ENCODE results near the gene STARD3NL. TPM values are rescaled to one million over a fixed set of nuclear protein-coding genes. Genes with fewer than 3 reads are reported as not detected.

Gene STARD3NL
- total and polyA plus RNA-seq, 2 experiments from 2014 or later, result 55.1 to 55.3 TPM

- Histone ChIP-seq H3K36me3 (ENCODE audit: insufficient read depth) (no peaks in the 10 kb centered on the region; the same call in none of the 2 replicates), H3K27ac (ENCODE audit: low read depth) (no peak overlapping the region), H3K4me1 (ENCODE audit: insufficient read depth) (peaks cover 9% of the 10 kb centered on the region), H3K79me2 (replicated peaks; ENCODE audit: insufficient read depth) (no peaks in the 10 kb centered on the region), H3K27me3 (ENCODE audit: insufficient read depth) (no peaks in the 10 kb centered on the region), H3F3A (replicated peaks; ENCODE audit: low read depth) (no peaks in the 10 kb centered on the region), H3K9me2 (ENCODE audit: insufficient read depth) (no peaks in the 10 kb centered on the region), H3K4me2 (no peak overlapping the region), H3K4me3 (no peak overlapping the region), H2AFZ (no peak overlapping the region), H4K20me1 (replicated peaks; ENCODE audit: insufficient read depth) (no peaks in the 10 kb centered on the region)
- H3K4me1 Mint-ChIP-seq, result no peaks in the 10 kb centered on the region; the same call in 2 of the 3 replicates
- no peak overlapping the region for H3K4me3 Mint-ChIP-seq
- no peaks in the 10 kb centered on the region for H3K9me3 Mint-ChIP-seq
- ATAC-seq, result no peak; the same call in 2 of the 3 replicates
- peaks cover 6% of the 10 kb centered on the region; the same call in 2 of the 3 replicates for H3K36me3 Mint-ChIP-seq (ENCODE audit: low read depth)
- no peaks in the 10 kb centered on the region for H3K27me3 Mint-ChIP-seq (ENCODE audit: insufficient read depth, low read depth, poor library complexity)
- TF ChIP-seq EZH2 (IDR thresholded peaks at IDR 0.05; ENCODE audit: low read depth, unreplicated experiment) (no peak), CREB1 (CRISPR knock-in tag; IDR thresholded peaks at IDR 0.05; ENCODE audit: low read depth) (no peak), ETS1 (IDR thresholded peaks at IDR 0.05) (no peak), ZNF462 (CRISPR knock-in tag; IDR thresholded peaks at IDR 0.05) (no peak), ZNF114 (CRISPR knock-in tag; IDR thresholded peaks at IDR 0.05) (no peak), ZNF331 (CRISPR knock-in tag; IDR thresholded peaks at IDR 0.05; ENCODE audit: low read depth) (no peak), EZH2phosphoT487 (IDR thresholded peaks at IDR 0.05; ENCODE audit: unreplicated experiment) (no peak), POLR2AphosphoS5 (IDR thresholded peaks at IDR 0.05; ENCODE audit: low read depth) (no peak), CTCF (conservative IDR thresholded peaks at IDR 0.05; ENCODE audit: low read depth in 2 of 2) (no peak), STAT1 (IDR thresholded peaks at IDR 0.05; ENCODE audit: unreplicated experiment) (no peak), JUNB (IDR thresholded peaks at IDR 0.05; ENCODE audit: unreplicated experiment) (no peak), NANOG (IDR thresholded peaks at IDR 0.05; ENCODE audit: borderline replicate concordance) (no peak)
- TF ChIP-seq, protein P1, sequence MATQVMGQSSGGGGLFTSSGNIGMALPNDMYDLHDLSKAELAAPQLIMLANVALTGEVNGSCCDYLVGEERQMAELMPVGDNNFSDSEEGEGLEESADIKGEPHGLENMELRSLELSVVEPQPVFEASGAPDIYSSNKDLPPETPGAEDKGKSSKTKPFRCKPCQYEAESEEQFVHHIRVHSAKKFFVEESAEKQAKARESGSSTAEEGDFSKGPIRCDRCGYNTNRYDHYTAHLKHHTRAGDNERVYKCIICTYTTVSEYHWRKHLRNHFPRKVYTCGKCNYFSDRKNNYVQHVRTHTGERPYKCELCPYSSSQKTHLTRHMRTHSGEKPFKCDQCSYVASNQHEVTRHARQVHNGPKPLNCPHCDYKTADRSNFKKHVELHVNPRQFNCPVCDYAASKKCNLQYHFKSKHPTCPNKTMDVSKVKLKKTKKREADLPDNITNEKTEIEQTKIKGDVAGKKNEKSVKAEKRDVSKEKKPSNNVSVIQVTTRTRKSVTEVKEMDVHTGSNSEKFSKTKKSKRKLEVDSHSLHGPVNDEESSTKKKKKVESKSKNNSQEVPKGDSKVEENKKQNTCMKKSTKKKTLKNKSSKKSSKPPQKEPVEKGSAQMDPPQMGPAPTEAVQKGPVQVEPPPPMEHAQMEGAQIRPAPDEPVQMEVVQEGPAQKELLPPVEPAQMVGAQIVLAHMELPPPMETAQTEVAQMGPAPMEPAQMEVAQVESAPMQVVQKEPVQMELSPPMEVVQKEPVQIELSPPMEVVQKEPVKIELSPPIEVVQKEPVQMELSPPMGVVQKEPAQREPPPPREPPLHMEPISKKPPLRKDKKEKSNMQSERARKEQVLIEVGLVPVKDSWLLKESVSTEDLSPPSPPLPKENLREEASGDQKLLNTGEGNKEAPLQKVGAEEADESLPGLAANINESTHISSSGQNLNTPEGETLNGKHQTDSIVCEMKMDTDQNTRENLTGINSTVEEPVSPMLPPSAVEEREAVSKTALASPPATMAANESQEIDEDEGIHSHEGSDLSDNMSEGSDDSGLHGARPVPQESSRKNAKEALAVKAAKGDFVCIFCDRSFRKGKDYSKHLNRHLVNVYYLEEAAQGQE (IDR thresholded peaks at IDR 0.05; ENCODE audit: unreplicated experiment), result no peak
- DNase-seq (ENCODE audit: low spot score), result no peak
- peak overlapping the region; percentile 36; the same call in 1 of the 2 replicates for H3K27ac Mint-ChIP-seq
Observed at GRCh38 chr7:38232502-38233366, 54.7 kb downstream of the STARD3NL start.
